ENCODE measurements around the gene LAPTM5.
"Not testable (repeated sequence)": the region's sequence is repeated elsewhere in the genome, so short reads cannot be mapped to it uniquely, and the experiment has no call there.

The LAPTM5 gene

GRCh38 chr1:30774550-30775432 is 17.2 kb upstream of the LAPTM5 start:
- no peak for FAIRE-seq

DNA sequence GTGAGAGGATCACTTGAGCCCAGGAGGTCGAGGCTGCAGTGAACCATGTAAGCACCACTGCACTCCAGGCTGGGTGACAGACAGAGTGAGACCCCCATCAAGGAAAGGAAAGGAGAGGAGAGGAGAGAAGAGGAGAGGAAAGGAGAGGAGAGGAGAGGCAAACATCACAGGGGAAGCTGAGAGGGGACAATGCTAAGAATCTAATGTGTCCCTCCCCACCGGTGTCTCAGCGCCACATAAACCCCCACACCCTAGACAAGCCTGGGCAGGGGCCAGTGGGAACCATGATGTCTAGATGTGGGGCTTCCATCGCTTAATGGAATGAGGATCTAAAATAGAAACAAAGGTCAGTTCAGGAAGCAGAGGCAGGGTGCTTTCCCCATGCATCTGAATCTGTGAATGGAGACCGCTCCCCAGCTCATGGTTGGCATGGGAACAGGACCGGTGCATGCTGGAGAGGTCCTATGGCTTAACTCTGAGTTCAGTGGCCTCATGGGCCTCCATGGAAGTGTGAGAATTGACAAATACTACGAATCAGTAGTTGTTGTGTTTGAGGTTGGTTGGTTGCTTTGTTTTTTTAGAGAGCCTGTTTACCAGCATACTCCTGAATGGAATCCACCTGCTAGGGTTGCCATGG is 16.3 kb upstream of the LAPTM5 start:
- DNase-seq (ENCODE audit: insufficient read length, low spot score), result no peak
- no peak for FAIRE-seq

More at GRCh38 chr1:30774550-30775432, 17.2 kb upstream of the LAPTM5 start:
- DNase-seq (ENCODE audit: insufficient read length, low spot score), result no peak

- FAIRE-seq, result no peak
- no peak for DNase-seq (ENCODE audit: insufficient read length, low spot score)
These were observed 13.4 kb upstream of the LAPTM5 start for GRCh38 chr1:30771005-30771404.

DNA sequence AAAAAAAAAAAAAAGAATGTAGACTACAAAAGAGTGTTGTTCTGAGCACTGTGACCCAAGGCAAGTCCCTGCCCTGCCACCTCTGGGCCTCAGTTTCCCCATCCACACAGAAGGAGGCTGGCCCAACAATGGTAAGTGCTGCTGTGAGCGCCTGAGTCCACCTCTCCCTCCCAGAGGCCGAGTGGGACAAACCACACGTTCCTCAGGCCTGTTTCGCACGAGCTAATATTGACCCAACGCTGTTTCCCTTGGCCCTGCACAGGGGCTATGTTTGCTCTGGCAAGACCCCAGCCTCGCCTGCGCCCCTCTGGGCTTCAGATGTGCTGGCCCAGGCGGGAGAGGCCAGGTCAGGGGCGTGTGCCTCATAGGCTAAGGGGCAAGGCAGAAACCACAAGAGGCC is 12.6 kb upstream of the LAPTM5 start:
- DNase-seq (ENCODE audit: insufficient read length, low spot score) (no peak), FAIRE-seq (no peak)

DNA sequence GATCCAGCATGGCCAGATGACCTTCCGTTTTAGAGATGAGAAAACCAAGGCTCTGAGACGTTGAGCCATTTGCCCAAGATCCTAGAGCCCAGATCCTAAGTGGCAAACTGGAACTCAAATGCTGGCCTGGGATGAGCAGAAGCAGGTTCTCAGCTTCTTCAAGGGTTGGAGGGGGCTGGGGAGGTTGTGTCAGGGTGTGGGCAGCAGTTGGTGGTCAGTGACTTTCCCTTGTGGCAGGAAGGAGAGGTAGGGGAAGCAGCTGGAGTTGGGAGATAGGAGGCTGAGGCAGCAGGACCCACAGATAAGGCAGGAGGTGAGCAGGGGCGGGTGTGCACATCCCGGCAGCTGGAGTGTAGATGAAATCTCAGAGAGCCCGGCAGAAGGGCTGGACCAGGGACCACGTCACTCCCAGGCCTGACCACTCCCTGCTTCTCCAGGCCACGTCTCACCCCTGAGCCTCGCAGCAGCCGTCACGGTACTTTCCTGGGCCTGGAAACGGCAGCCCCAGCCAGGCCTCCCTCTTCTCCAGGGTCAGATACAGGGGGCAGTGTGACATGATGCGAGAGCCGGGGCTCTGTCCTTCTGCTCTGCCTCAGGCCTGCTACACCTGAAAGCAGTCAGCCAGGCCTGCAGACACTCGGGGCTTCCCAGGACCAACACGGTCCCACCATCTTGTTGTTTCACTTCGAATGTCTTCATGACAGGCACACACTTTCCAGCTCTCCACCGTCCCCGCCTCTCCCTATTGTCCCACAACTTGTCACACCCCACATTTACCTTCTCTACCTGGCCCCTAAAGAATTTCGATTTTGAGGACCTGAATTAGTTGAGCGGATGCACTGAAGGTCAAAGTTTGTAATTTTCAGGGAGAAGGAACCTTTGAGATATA is 11.5 kb upstream of the LAPTM5 start:
- DNase-seq (ENCODE audit: insufficient read length, low spot score) (no peak), FAIRE-seq (no peak)

DNA sequence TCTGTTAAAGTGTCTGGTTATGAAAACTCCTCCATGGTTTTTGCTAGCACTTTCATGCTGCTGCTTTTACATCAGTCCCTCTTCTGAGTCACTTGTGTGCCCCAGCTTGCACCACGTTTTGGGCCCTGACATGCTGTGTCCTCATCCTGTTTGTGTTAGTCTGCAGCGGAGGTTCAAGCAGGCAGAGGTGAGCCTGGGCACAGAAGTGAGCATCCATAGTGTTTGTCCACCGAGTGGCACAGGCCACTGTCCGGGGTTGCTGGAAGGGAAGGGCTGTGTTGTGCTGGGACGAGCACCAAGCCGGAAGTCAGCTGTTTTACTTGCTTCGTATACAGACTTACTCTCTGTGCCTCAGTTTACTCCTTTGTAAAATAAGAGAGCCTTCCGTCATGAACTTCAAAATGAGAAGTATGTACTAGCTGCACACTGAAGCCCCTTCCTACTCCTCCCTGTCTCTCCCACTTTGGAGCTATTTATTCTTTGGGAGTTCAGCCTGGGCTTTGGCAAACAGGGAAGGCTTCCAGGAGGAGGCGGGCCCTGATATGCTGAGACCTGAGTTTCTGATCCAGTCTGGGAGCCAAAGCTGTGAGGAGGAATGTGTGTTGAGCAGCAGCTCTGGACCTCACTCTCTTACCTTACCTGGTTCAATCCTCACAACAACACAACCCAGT is 10.7 kb upstream of the LAPTM5 start:
- DNase-seq (ENCODE audit: insufficient read length, low spot score), result no peak

GRCh38 chr1:30766948-30767347 is 9.4 kb upstream of the LAPTM5 start:
- not testable (repeated sequence) for FAIRE-seq

More for the DNA sequence above, 10.7 kb upstream of the LAPTM5 start:
- no peak for FAIRE-seq

GRCh38 chr1:30765556-30766434 is 8.2 kb upstream of the LAPTM5 start:
- FAIRE-seq (no peak), DNase-seq (ENCODE audit: insufficient read length, low spot score) (no peak)

More at GRCh38 chr1:30766948-30767347, 9.4 kb upstream of the LAPTM5 start:
- DNase-seq (ENCODE audit: insufficient read length, low spot score), result not testable (repeated sequence)

DNA sequence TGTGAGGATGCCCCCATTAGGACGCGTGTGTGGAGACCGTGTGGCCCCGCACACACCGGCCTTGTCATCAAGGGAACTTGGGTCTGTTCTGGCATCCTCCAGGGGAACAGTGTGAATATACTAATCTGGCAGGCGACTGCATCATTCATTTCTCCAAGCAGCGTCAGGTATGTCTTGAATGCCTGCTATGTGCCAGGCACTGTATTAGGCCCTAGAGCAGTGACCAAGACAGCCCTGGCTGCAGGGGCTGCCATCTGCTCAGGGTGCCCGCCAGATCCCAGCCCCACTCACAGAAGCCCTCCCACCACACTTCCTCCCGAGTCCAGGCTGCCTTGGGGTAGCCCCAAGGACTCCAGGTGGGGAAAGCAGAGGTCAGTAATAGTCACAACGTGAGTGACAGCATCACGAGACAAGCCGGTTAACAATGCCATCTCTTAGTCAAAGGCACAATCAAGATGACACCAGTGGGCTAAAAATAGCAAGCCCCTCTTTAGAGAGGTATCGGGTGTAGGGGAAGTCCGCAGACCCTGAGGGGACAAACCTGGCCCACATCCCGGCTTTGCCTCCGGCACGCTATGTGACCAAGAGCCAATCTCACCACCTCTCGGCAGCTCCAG is 7.5 kb upstream of the LAPTM5 start:
- DNase-seq (ENCODE audit: insufficient read length, low spot score) (no peak), FAIRE-seq (no peak)

DNA sequence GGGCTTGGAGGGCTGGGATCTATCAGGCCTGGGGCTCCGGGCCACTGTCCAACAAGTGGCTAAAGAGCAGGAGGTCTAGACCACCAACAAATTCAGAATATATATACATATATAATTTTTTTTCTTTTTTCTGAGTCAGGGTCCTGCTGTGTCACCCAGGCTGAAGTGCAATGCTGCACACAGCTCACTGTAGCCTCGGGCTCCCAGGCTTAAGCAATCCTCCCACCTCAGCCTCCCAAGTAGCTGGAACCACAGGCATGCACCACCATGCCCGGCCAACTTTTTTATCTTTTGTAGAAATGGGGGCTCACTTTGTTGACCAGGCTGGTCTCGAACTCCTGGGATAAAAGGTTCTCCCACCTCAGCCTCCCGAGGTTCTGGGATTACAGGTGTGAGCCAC is 6.8 kb upstream of the LAPTM5 start:
- DNase-seq (ENCODE audit: insufficient read length, low spot score), result no peak
- no peak for FAIRE-seq

GRCh38 chr1:30763651-30764248 is 6.2 kb upstream of the LAPTM5 start:
- peak; percentile 36 for FAIRE-seq

DNA sequence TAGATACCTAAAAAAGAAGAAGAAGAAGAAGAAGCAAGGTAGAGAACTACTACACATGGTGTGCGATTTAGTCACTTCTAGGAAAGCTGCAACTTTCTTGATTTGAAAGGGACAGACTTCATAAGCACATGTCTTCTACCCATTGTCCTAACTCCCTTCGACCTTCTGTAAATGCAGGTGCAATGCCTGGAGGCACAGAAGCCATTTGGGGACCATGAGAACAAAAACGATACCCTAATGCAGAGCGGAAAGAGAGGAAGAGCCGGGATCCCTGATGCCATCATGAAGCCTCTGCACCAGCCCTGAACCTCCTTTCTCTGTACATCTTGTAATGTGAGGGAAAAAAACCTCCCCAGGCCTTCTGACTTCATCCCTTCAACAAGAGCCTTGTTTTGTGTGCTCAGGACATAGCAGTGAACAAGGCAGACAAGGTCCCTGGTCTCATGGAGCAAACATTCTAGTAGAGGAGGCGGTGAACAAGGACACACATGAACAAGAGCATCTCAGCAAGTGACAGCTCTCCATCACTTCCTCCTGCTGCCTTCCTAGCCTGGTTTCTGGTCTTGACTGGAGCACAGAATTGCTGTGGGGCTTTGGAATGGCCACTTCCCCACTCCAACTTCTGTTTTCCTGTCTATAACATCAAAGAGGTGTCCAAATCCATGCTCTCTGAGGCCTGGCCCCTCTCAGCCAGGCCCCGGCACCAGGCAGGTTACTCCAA is 5.5 kb upstream of the LAPTM5 start:
- no peak for FAIRE-seq
- DNase-seq (ENCODE audit: insufficient read length, low spot score), result no peak

More at GRCh38 chr1:30763651-30764248, 6.2 kb upstream of the LAPTM5 start:
- peak; percentile 72 for DNase-seq (ENCODE audit: insufficient read length, low spot score)

DNA sequence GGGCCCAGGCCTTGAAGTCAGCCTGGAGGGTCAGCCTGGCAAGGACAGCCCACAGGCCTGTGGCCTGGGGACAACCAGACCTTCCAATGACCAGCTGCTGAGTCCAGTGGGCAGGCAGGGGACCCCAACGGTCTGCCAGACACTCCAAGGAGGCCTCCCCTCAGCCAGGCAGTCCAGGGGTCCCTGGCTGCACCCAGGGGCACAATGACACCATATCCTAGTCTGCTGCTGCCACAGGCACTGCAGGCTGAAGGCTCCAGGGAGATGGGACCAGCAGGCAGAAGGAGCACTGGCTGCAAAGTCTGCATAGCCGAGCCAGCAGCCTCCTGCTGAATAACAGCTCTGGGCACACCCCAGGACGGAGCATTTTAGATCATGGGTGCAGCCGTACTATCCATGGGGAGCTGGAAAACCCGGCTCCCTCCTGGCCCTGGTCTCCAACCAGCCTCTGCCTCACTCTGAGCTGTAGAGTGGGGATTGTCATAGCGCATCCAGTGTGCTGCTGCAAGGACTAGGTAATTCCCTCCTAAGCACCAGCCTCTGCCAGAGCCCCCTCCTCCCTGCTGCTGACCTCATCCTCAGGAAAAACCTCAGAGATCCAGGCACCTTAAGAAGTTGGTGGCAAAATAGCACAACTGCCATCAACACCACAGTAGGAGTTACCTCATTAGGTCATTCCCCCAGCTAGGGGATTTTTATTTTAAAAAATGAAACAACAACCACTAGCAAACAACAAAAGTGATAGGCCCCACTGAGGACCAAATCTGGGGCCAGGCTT is 4.8 kb upstream of the LAPTM5 start:
- FAIRE-seq, result no peak
- DNase-seq (ENCODE audit: insufficient read length, low spot score), result no peak

DNA sequence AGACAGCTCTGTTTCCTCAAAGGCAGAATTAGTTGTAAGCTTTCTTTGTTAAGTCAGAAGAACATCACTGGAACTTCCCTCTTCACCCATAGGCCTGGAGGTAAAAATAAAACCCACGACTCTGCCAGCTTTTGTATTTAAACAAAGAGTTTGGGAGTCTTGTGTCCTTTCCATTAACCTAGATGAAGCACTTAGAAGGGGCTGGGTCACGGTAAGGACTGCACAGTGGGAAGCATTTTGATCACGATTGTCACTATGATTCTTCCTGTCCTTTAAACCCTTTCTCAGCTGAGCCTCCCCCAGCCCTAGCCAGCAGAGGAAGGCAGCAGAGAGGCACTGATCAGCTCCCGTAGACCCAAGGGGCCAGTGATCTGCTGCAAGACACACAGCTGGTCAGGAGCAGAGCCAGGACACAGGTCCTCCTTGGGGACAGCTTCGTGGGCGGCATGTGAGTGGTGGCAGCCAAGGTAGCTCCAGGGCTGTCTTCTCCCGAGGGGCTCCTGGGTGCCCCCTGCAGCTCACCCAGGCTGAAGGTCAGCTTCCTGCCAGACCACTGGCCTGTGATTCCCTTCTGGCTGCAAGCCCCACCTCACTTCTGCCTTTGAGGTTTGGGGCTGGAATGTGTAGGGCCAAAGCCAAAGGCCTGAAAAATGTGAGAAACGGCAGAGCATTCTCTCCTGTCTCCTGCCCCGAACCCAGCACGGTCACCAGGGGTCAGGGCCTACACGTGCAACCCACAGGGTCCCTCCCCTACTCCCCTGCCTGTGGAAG is 4.0 kb upstream of the LAPTM5 start:
- no peak for DNase-seq (ENCODE audit: insufficient read length, low spot score)
- FAIRE-seq, result no peak

GRCh38 chr1:30760596-30761324 is 3.2 kb upstream of the LAPTM5 start:
- FAIRE-seq, result no peak

More at GRCh38 chr1:30760596-30761324, 3.2 kb upstream of the LAPTM5 start:
- no peak for DNase-seq (ENCODE audit: insufficient read length, low spot score)

Measured in HTR-8/SVneo (cell line).